GM12892 (cell line): ENCODE data around the gene KLK8.

Experiments used
- DNase-seq: peaks from one replicate; pipeline ENCODE4 v3.0.0; 2011; ENCODE audit not compliant: insufficient read length
- FAIRE-seq: peaks from 2 replicates; lab custom pipeline; 2011; peaks lifted over from hg19 to GRCh38; lab: Jason Lieb, UNC
- POLR2A ChIP-seq: IDR thresholded peaks from 2 replicates; pipeline ENCODE4 v1.6.1; 2011; ENCODE audit warnings: low read depth, low read length, control low read depth
- POLR2AphosphoS5 ChIP-seq: IDR thresholded peaks from 2 replicates; pipeline ENCODE4 v1.6.1; 2011; ENCODE audit warnings: low read depth, low read length, control low read depth
- TAF1 ChIP-seq: IDR thresholded peaks from 2 replicates; pipeline ENCODE4 v1.6.1; 2011; ENCODE audit warnings: low read depth, mild to moderate bottlenecking, control low read depth, low read length, borderline replicate concordance

KLK8 gene

DNA sequence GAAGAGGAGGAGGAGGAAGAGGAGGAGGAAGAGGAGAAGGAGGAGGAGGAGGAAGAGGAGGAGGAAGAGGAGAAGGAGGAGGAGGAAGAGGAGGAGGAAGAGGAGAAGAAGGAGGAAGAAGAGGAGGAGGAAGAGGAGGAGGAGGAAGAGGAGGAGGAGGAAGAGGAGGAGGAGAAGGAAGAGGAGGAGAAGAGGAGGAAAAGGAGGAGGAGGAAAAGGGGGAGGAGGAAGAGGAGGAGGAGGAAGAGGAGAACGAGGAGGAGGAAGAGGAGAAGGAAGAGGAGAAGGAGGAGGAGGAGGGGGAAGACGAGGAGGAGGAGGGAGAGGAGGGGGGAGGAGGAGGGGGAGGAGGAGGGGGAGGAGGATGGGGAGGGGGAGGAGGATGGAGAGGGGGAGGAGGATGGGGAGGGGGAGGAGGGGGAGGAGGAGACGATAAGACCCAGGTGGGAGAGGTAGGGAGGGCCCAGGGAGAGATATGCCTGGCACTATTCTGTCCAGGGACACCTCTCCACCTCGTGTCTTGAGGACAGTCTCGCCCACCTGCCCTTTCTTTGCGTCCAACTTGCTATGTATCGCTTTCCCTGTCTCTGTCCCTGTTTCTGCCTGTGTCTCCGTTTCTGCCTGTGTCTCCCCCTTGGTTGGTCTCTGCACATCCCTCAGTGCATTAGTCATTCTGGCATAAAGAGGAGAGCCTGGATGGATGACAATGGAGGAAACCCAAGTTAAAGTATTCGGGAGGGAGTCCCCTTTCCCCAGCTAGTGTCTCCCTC lies 41.5 kb downstream of the KLK8 start:
- DNase-seq (no peak), FAIRE-seq (no peak)
- TF ChIP-seq TAF1, result no peak
- TF ChIP-seq POLR2A, result no peak
- no peak for TF ChIP-seq POLR2AphosphoS5

GRCh38 chr19:50957587-50957986 lies 43.8 kb downstream of the KLK8 start:
- TF ChIP-seq POLR2AphosphoS5 (no peak), TAF1 (no peak), POLR2A (no peak)
- FAIRE-seq (no peak), DNase-seq (no peak)

DNA sequence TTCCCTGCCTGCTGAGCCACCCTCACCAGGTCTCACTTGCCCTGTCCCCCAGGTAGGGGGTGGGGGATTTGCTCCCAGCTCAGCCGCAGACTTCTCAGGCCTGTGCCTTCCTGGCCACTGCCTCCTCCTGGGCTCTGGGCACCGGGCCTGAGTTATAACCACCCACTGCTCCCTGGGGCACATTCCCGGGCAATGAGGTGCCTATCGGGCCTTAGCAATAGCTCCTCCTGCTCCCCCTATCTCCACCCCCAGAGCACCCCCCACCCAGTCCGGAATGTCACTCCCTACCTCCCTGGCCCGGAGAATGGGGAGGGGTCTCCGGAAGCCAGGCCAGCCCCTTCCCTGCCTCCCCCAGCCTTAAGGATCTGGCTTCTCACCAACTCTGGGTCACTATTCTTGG lies 48.5 kb downstream of the KLK8 start, which contains the start of gene KLK5:
TSS of gene KLK5 (minus strand) at position 129 of the 400 bp plus-strand sequence. CDS start 381 bp downstream, outside the sequence.
- no peak for DNase-seq
- FAIRE-seq, result no peak
- no peak for TF ChIP-seq TAF1
- no peak for TF ChIP-seq POLR2AphosphoS5
- no peak for TF ChIP-seq POLR2A

GRCh38 chr19:50949861-50950260 lies 51.5 kb downstream of the KLK8 start:
- DNase-seq (no peak), FAIRE-seq (no peak)
- TF ChIP-seq POLR2AphosphoS5, result no peak

DNA sequence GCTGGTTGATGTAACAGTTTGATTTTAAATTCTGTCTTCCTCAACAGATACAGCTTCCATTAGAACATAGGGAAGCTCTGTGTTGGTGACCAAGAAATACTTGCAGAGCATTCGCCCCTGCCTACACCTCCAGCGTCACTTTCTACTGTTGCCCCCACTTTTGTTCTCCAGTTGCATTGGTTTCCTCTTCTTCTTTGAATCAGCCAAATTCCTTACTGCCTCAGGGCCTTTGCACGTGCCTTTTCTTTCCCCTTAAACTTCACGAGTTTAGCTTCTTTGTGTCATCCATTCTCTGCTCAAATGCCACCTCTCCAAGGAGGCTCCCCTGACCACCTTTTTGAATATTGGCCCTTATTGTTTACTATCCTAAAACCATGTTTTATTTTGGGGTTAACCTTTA lies 54.3 kb downstream of the KLK8 start:
- TF ChIP-seq POLR2A (no peak), TAF1 (no peak), POLR2AphosphoS5 (no peak)
- DNase-seq, result no peak
- no peak for FAIRE-seq
